WERI-Rb-1 (cell line): Measurements from ENCODE around the gene HOXA10.

Source experiments
- DNase-seq: peaks from one replicate; pipeline ENCODE4 v3.0.0-alpha.2; 2020
- H3K27ac ChIP-seq: fragments of 250-450 bp; sonication (Bioruptor Pico); 2 replicates; pipeline ENCODE4 v1.5.1; 2020; ENCODE audit warnings: mild to moderate bottlenecking, moderate library complexity
- H3K27me3 ChIP-seq: fragments of 250-450 bp; sonication (Bioruptor Pico); 2 replicates; pipeline ENCODE4 v1.5.1; 2021; ENCODE audit warnings: mild to moderate bottlenecking, low read depth, moderate library complexity; ENCODE audit not compliant: insufficient read depth, severe bottlenecking
- H3K36me3 ChIP-seq: fragments of 250-450 bp; sonication (Bioruptor Pico); 2 replicates; pipeline ENCODE4 v1.5.1; 2020; ENCODE audit warnings: mild to moderate bottlenecking, moderate library complexity
- H3K4me3 ChIP-seq: 2 replicates; pipeline ENCODE4 v1.5.1; 2011; ENCODE audit warnings: low read depth, mild to moderate bottlenecking, control low read depth, low read length
- H3K9me3 ChIP-seq: fragments of 250-450 bp; sonication (Bioruptor Pico); 2 replicates; pipeline ENCODE4 v1.5.1; 2021; ENCODE audit warnings: mild to moderate bottlenecking, moderate library complexity; ENCODE audit not compliant: severe bottlenecking
- CTCF ChIP-seq: IDR thresholded peaks from 2 replicates; pipeline ENCODE4 v1.5.1; 2011; ENCODE audit warnings: low read depth, mild to moderate bottlenecking, control low read depth, inconsistent platforms, low read length

HOXA10 gene

GRCh38 chr7:27153526-27153925 is 20.6 kb downstream of the HOXA10 start:
- no peak for TF ChIP-seq CTCF
- H3K9me3 ChIP-seq = peaks cover 13% of the 10 kb centered on the region
- H3K27ac ChIP-seq = no peak overlapping the region
- no peak overlapping the region for H3K4me3 ChIP-seq
- DNase-seq = no peak
- peaks cover 54% of the 10 kb centered on the region for H3K27me3 ChIP-seq
- H3K36me3 ChIP-seq = no peaks in the 10 kb centered on the region

- Histone ChIP-seq H3K27me3 (peaks cover 54% of the 10 kb centered on the region), H3K4me3 (no peak overlapping the region), H3K27ac (no peak overlapping the region), H3K36me3 (no peaks in the 10 kb centered on the region), H3K9me3 (peaks cover 13% of the 10 kb centered on the region)
- no peak for DNase-seq
- no peak for TF ChIP-seq CTCF
These were observed 21.2 kb downstream of the HOXA10 start for GRCh38 chr7:27152816-27153442.

GRCh38 chr7:27151931-27152815 is 21.9 kb downstream of the HOXA10 start, which contains the start of gene HOXA3:
Gene HOXA3, minus strand, starts transcription at chr7:27152583. Its CDS starts 41,943 bp downstream, at chr7:27110640.
- H3K27me3 ChIP-seq = peaks cover 57% of the 10 kb centered on the region
- peak; percentile 12 for DNase-seq
- H3K36me3 ChIP-seq = no peaks in the 10 kb centered on the region
- H3K9me3 ChIP-seq = peaks cover 10% of the 10 kb centered on the region
- TF ChIP-seq CTCF = no peak
- H3K4me3 ChIP-seq = peak within 1 kb of the TSS; percentile 56
- H3K27ac ChIP-seq = 0 out of 2 replicates have a peak within 1 kb of the TSS, but pooled peaks have one; percentile 68

- Histone ChIP-seq H3K4me3 (peak overlapping the region; percentile 56), H3K9me3 (peaks cover 5% of the 10 kb centered on the region), H3K36me3 (no peaks in the 10 kb centered on the region), H3K27me3 (peaks cover 55% of the 10 kb centered on the region), H3K27ac (peak overlapping the region; percentile 68; the same call in 1 of the 2 replicates)
- no peak for DNase-seq
- no peak for TF ChIP-seq CTCF
These were observed 22.7 kb downstream of the HOXA10 start for GRCh38 chr7:27151341-27151930.

GRCh38 chr7:27150568-27151340 is 23.4 kb downstream of the HOXA10 start:
- H3K4me3 ChIP-seq = peak overlapping the region; percentile 56
- DNase-seq = peak; percentile 68
- TF ChIP-seq CTCF = peak; percentile 85
- no peaks in the 10 kb centered on the region for H3K36me3 ChIP-seq
- no peaks in the 10 kb centered on the region for H3K9me3 ChIP-seq
- H3K27me3 ChIP-seq = peaks cover 52% of the 10 kb centered on the region
- peak overlapping the region; percentile 68 for H3K27ac ChIP-seq
